T-cell (primary cell): ENCODE results near the gene STARD13. TPM values are rescaled to one million over a fixed set of nuclear protein-coding genes. Genes with fewer than 3 reads are reported as not detected.

Experiments
- ATAC-seq, 4 experiments: fragments of 200-7000 bp in 3 of 4; fragments of 150-1000 bp in 1 of 4; cut with Tn5 transposase; replicated peaks in 1 of 4; 1 replicate in 3 of 4; 2 replicates in 1 of 4; pipeline ENCODE4 v1.10.0; 2021; ENCODE audit warnings: moderate library complexity in 3 of 4, mild to moderate bottlenecking in 2 of 4, moderate number of reproducible peaks in 1 of 4
- CTCF ChIA-PET, 2 donors: fragments of 300-600 bp; sonication (Branson Sonifier 250); formaldehyde crosslinking; loops; one replicate each; lab custom pipeline; 2022; ENCODE audit warnings: antibody characterized with exemption in 2 of 2; lab: Charles Lee
- POLR2A ChIA-PET, 2 donors: fragments of 300-600 bp; sonication (Branson Sonifier 250); formaldehyde crosslinking; loops; one replicate each; lab custom pipeline; 2022; ENCODE audit warnings: antibody characterized with exemption in 2 of 2; lab: Charles Lee
- DNase-seq, 35 experiments: peaks; one replicate each; pipeline versions ENCODE4 v3.0.0 to v3.0.0-alpha.2; 2013 to 2023
- H3K27ac ChIP-seq: one replicate; pipeline ENCODE4 v1.5.1; 2013; ENCODE audit warnings: low read length
- H3K27me3 ChIP-seq, 2 experiments: replicated peaks in 1 of 2; 1 replicate in 1 of 2; 2 replicates in 1 of 2; pipeline versions ENCODE4 v1.6.1 to v1.7.0; 2013; ENCODE audit warnings: low read length in 1 of 2, mixed read lengths in 1 of 2; ENCODE audit not compliant: control insufficient read depth in 2 of 2, insufficient read depth in 2 of 2; ENCODE audit errors: extremely low read depth in 1 of 2
- H3K36me3 ChIP-seq, 2 donors: 1 replicate in 1 of 2; 2 replicates in 1 of 2; pipeline versions ENCODE4 v1.6.1 to v1.7.0; 2013; ENCODE audit warnings: low read length in 1 of 2; ENCODE audit not compliant: control insufficient read depth in 2 of 2, insufficient read depth in 1 of 2; ENCODE audit errors: extremely low read depth in 1 of 2
- H3K4me1 ChIP-seq, 2 experiments: 1 replicate in 1 of 2; 2 replicates in 1 of 2; pipeline versions ENCODE4 v1.6.1 to v1.7.0; 2013; ENCODE audit warnings: low read length in 2 of 2, mixed read lengths in 1 of 2; ENCODE audit not compliant: insufficient read depth in 2 of 2, control insufficient read depth in 1 of 2; ENCODE audit errors: extremely low read depth in 1 of 2
- H3K4me3 ChIP-seq, 2 donors: 1 replicate in 1 of 2; 2 replicates in 1 of 2; pipeline versions ENCODE4 v1.5.1 to v1.7.0; 2013; ENCODE audit warnings: mild to moderate bottlenecking in 2 of 2, low read length in 1 of 2, moderate library complexity in 1 of 2; ENCODE audit not compliant: control insufficient read depth in 1 of 2; ENCODE audit errors: extremely low read depth in 1 of 2
- H3K9me3 ChIP-seq: 2 replicates; pipeline ENCODE4 v1.7.0; 2013
- H3K27ac Mint-ChIP-seq, 2 donors: one replicate each; pipeline ENCODE4 v1.8.0; 2020 to 2021; ENCODE audit warnings: mild to moderate bottlenecking in 2 of 2, mixed read lengths in 2 of 2
- H3K27me3 Mint-ChIP-seq, 2 donors: one replicate each; pipeline ENCODE4 v1.8.0; 2021 to 2022; ENCODE audit warnings: mixed read lengths in 2 of 2
- H3K36me3 Mint-ChIP-seq: one replicate; pipeline ENCODE4 v1.8.0; 2021; ENCODE audit warnings: mixed read lengths
- H3K4me1 Mint-ChIP-seq, 3 donors: one replicate each; pipeline ENCODE4 v1.8.0; 2020 to 2022; ENCODE audit warnings: mixed read lengths in 3 of 3, mild to moderate bottlenecking in 1 of 3
- H3K4me3 Mint-ChIP-seq, 3 donors: one replicate each; pipeline ENCODE4 v1.8.0; 2020 to 2022; ENCODE audit warnings: mild to moderate bottlenecking in 3 of 3, mixed read lengths in 3 of 3, moderate library complexity in 3 of 3
- H3K9me3 Mint-ChIP-seq, 3 donors: one replicate each; pipeline ENCODE4 v1.8.0; 2020 to 2022; ENCODE audit warnings: mixed read lengths in 3 of 3
- WGBS: methylation state at CpG from one replicate; pipeline ENCODE4 v1.1.5; 2013; ENCODE audit warnings: missing lambda C conversion rate; ENCODE audit not compliant: insufficient coverage; 5-methylcytosine and 5-hydroxymethylcytosine counted together
- total RNA-seq, 35 experiments: library from RNA in 6 of 35; stranded (reverse) in 6 of 35; fragments of 120-200 nt in 1 of 35; gene quantifications; one replicate each; pipeline versions ENCODE4 v1.2.1 to v1.2.4 and lab custom pipeline; 2013 to 2026

The STARD13 gene
- total RNA-seq, 5 donors from 2014 or later (not counting 1 experiment from before 2014, with no cell fraction given), result 0.39 to 0.53 (median 0.44) TPM; not detected in 2

GRCh38 chr13:33172911-33173310 lies 112.6 kb downstream of the STARD13 start:
- no peaks in the 10 kb centered on the region for H3K9me3 Mint-ChIP-seq
- no peaks in the 10 kb centered on the region for H3K9me3 ChIP-seq
- WGBS, result no CpG with 5 or more reads among the region's 5 CpGs
- H3K4me3 Mint-ChIP-seq, result no peak overlapping the region
- peaks cover 10 to 12% of the 10 kb centered on the region in 2 donors for H3K27me3 Mint-ChIP-seq
- no peak overlapping the region for H3K27ac Mint-ChIP-seq
- ATAC-seq (no peak), DNase-seq (no peak)
- H3K4me1 Mint-ChIP-seq, result no peaks in the 10 kb centered on the region
- no peaks in the 10 kb centered on the region for H3K36me3 ChIP-seq
- no peak overlapping the region for H3K4me3 ChIP-seq
- no peak overlapping the region for H3K27ac ChIP-seq
- no peaks in the 10 kb centered on the region for H3K4me1 ChIP-seq
- POLR2A ChIA-PET, result no interaction called here
- no peaks in the 10 kb centered on the region for H3K27me3 ChIP-seq
- no peaks in the 10 kb centered on the region for H3K36me3 Mint-ChIP-seq
- CTCF ChIA-PET, result no interaction called here

DNA sequence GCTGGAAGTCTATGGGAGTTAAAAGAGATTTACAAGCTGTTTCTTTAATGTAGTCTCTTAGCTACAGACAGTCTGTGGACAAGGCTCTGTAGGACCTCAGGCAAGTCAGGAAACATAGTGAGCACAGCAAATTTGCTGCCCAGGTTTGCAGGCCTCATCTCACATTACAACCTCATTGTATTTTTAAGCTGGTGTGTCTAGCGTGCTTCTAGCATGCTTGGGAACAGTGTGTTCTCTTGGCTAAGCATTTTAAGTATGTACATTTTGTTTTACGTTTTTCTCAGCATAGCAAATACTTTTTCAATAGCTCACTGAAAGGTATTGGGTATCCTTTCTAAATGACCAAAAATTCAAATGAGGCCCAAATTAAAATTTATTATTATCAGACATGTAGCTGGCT lies 113.2 kb downstream of the STARD13 start:
- no peaks in the 10 kb centered on the region for H3K27me3 ChIP-seq
- ATAC-seq, result no peak
- H3K36me3 ChIP-seq, result no peaks in the 10 kb centered on the region
- no peaks in the 10 kb centered on the region for H3K4me1 ChIP-seq
- ChIA-PET POLR2A (no interaction called here), CTCF (no interaction called here)
- DNase-seq, result no peak
- H3K27ac ChIP-seq, result no peak overlapping the region
- Mint-ChIP-seq H3K4me1 (no peaks in the 10 kb centered on the region), H3K9me3 (no peaks in the 10 kb centered on the region), H3K36me3 (no peaks in the 10 kb centered on the region), H3K27me3 (peaks cover 10 to 12% of the 10 kb centered on the region in 2 donors), H3K4me3 (no peak overlapping the region), H3K27ac (no peak overlapping the region)
- no CpG with 5 or more reads among the region's 2 CpGs for WGBS
- H3K4me3 ChIP-seq, result no peak overlapping the region
- H3K9me3 ChIP-seq, result no peaks in the 10 kb centered on the region

GRCh38 chr13:33169273-33169980 lies 116.1 kb downstream of the STARD13 start:
- ChIA-PET POLR2A (no interaction called here), CTCF (no interaction called here)
- Mint-ChIP-seq H3K27me3 (peaks cover 10 to 11% of the 10 kb centered on the region in 2 donors), H3K27ac (no peak overlapping the region), H3K9me3 (no peaks in the 10 kb centered on the region), H3K4me3 (no peak overlapping the region), H3K4me1 (no peaks in the 10 kb centered on the region), H3K36me3 (no peaks in the 10 kb centered on the region)
- no peaks in the 10 kb centered on the region for H3K27me3 ChIP-seq
- H3K27ac ChIP-seq, result no peak overlapping the region
- DNase-seq, result no peak
- no peaks in the 10 kb centered on the region for H3K9me3 ChIP-seq
- no peaks in the 10 kb centered on the region for H3K36me3 ChIP-seq
- WGBS, result no CpG with 5 or more reads among the region's 6 CpGs
- no peaks in the 10 kb centered on the region for H3K4me1 ChIP-seq
- no peak overlapping the region for H3K4me3 ChIP-seq
- no peak for ATAC-seq

DNA sequence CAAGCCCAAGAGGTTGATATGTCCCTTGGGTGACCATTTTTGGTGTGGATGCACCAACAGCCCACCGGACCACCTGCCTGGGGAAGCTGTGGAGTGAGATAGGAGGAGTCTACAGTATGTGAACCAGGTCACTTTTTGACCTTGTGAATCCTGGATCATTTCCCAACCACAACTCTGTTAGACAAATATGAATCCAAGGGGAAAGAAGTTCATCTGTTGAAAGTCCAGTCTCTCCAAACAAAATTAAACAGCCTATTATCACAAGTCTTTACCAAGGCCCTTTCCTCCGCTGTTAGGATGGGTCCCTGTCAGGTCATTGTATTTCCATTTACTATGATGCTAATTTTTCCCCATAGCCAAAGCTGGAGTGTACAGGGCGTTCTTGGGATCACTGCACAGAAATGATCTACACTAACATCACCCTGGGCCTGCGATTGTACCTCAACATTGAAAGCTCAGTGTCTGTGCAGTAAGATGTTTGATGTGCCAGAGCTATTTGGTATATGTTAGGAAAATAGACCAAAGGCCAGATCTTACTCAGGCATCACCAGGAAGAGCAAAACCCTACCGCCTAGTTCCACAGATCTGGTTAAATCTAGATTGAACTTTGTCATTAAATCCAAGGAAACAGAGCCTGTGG lies 117.1 kb downstream of the STARD13 start:
- ChIA-PET POLR2A (interaction anchor here in 1 of 2 donors (0.6 kb wide), 1 partner anchor 1925 kb away, joined by 3 read pairs; no protein-coding TSS in a partner anchor), CTCF (no interaction called here)
- H3K4me3 Mint-ChIP-seq, result no peak overlapping the region
- 100% methylated on average over 1 of the region's 5 CpGs for WGBS
- H3K9me3 ChIP-seq, result no peaks in the 10 kb centered on the region
- no peak overlapping the region for H3K27ac ChIP-seq
- H3K27ac Mint-ChIP-seq, result no peak overlapping the region
- no peaks in the 10 kb centered on the region for H3K4me1 ChIP-seq
- no peaks in the 10 kb centered on the region for H3K4me1 Mint-ChIP-seq
- no peaks in the 10 kb centered on the region for H3K36me3 Mint-ChIP-seq
- no peaks in the 10 kb centered on the region for H3K36me3 ChIP-seq
- no peaks in the 10 kb centered on the region for H3K27me3 ChIP-seq
- H3K9me3 Mint-ChIP-seq, result no peaks in the 10 kb centered on the region
- H3K4me3 ChIP-seq, result no peak overlapping the region
- DNase-seq (no peak), ATAC-seq (no peak)
- peaks cover 6 to 7% of the 10 kb centered on the region in 2 donors for H3K27me3 Mint-ChIP-seq

DNA sequence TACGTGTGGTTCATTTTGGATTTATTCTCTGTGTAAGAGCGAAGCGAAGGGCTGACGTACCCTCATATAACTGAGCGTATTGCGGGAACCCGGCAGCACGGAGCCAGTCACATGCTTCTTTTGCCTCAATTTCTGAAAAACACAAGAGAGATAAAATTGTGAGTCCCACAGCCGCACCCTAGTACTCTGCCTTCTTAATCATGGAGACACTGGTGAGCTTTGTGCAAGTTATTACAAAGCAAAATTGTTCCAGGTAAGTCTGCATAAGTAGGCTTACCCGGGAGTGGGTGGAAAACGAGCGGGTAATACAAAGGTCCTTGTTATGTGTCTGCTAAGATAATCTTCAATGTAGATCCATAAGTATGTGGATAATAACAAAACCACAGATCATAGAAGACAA lies 118.1 kb downstream of the STARD13 start:
- ATAC-seq, result no peak
- POLR2A ChIA-PET, result no interaction called here
- 97% methylated on average over 7 of the region's 12 CpGs for WGBS
- CTCF ChIA-PET, result no interaction called here
- no peak for DNase-seq
- Mint-ChIP-seq H3K4me1 (no peaks in the 10 kb centered on the region), H3K27me3 (peaks cover 4 to 6% of the 10 kb centered on the region in 2 donors), H3K4me3 (no peak overlapping the region), H3K36me3 (no peaks in the 10 kb centered on the region), H3K9me3 (peaks cover 0 to 4% (median 4%) of the 10 kb centered on the region in 3 donors), H3K27ac (no peak overlapping the region)
- no peaks in the 10 kb centered on the region for H3K9me3 ChIP-seq
- H3K27me3 ChIP-seq, result no peaks in the 10 kb centered on the region
- no peaks in the 10 kb centered on the region for H3K4me1 ChIP-seq
- no peak overlapping the region for H3K27ac ChIP-seq
- H3K4me3 ChIP-seq, result no peak overlapping the region
- no peaks in the 10 kb centered on the region for H3K36me3 ChIP-seq

DNA sequence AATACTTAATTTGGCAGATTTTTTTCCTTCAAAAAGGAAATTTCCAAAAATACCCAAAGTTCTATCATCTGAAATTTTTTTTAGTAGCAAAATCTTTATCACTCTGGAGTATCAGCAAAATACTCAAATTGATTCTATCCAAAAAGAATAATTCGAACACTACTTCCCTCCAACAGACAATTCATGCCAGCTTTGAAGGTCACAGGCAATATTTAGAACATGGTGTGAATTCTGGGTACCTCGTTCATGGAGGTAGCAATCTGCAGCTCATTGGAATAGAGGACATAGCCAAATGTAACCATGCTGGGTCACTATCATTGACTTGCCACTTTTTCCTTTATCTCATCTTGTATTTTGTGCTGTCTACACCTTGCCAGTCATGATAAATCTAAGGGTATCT lies 119.8 kb downstream of the STARD13 start:
- Histone ChIP-seq H3K36me3 (no peaks in the 10 kb centered on the region), H3K9me3 (no peaks in the 10 kb centered on the region), H3K4me3 (no peak overlapping the region), H3K27ac (no peak overlapping the region), H3K4me1 (no peaks in the 10 kb centered on the region), H3K27me3 (no peaks in the 10 kb centered on the region)
- ATAC-seq (no peak), DNase-seq (no peak)
- POLR2A ChIA-PET, result interaction anchor here in 1 of 2 donors (0.7 kb wide), 1 partner anchor 1960 kb away, joined by 3 read pairs; no protein-coding TSS in a partner anchor
- Mint-ChIP-seq H3K27me3 (peaks cover 3 to 4% of the 10 kb centered on the region in 2 donors), H3K9me3 (peaks cover 0 to 12% (median 7%) of the 10 kb centered on the region in 3 donors), H3K4me1 (no peaks in the 10 kb centered on the region), H3K36me3 (no peaks in the 10 kb centered on the region), H3K27ac (no peak overlapping the region), H3K4me3 (no peak overlapping the region)
- CTCF ChIA-PET, result no interaction called here
- WGBS, result no CpG with 5 or more reads among the region's 2 CpGs
